ENCODE data around the gene ELFN1. TPM values are rescaled to one million over a fixed set of nuclear protein-coding genes. Genes with fewer than 3 reads are reported as not detected.

The ELFN1 gene
- total RNA-seq, 2 donors from 2014 or later, result 0.12 to 0.40 TPM

DNA sequence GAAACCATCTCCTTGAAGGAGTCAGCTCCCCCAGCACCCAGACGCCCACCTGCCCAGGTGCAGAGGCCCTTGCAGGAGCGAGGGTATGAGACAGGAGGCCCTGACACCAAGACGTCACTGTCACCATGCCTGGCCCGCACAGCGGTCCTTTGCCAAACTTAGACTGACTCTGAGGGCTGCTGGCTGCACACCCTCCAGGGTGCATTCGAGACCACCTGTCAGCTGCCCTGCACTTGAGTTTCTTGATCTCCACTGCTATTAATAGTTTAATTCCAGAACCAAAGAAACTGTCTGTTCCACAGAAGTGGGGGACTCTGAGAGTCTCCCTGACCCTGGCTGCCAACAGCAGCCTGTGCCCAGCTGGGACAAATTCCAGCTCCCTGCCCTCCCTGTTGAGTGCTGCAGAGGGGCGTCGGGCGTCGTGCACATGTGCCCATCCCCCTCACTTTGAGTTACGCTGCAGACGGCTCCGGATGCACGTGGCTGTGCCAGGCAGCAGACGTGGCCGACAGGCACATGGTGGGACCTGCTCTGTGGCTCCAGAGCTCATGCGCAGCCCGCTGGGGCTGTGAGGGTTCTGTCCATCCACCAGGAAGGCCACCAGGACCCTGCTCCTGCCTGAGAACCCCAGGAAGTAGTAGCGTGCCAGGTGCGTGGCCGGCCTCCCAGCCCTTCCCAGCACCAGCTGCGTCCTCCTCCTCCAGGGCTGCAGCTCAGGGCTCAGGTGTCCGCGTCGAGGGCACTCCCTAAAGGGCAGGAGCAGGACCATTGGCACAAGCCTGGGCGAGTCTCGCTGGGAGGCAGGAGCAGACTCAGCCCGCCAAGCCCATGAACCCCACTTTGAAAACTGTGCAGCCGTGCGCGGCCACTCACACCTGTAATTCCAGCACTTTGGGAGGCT, 24.8 kb downstream of the ELFN1 start:
- no peaks in the 10 kb centered on the region for H3K4me1 ChIP-seq
- TF ChIP-seq, protein P1, sequence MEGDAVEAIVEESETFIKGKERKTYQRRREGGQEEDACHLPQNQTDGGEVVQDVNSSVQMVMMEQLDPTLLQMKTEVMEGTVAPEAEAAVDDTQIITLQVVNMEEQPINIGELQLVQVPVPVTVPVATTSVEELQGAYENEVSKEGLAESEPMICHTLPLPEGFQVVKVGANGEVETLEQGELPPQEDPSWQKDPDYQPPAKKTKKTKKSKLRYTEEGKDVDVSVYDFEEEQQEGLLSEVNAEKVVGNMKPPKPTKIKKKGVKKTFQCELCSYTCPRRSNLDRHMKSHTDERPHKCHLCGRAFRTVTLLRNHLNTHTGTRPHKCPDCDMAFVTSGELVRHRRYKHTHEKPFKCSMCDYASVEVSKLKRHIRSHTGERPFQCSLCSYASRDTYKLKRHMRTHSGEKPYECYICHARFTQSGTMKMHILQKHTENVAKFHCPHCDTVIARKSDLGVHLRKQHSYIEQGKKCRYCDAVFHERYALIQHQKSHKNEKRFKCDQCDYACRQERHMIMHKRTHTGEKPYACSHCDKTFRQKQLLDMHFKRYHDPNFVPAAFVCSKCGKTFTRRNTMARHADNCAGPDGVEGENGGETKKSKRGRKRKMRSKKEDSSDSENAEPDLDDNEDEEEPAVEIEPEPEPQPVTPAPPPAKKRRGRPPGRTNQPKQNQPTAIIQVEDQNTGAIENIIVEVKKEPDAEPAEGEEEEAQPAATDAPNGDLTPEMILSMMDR (IDR thresholded peaks at IDR 0.05), result no peak
- DNase-seq, result no peak
- no peak overlapping the region for H3K4me3 ChIP-seq
- H3K27ac ChIP-seq, result no peak overlapping the region
- no peak overlapping the region for H3K9ac ChIP-seq (ENCODE audit: low read depth in 2 of 2, low read length in 2 of 2)
- no peaks in the 10 kb centered on the region for H3K27me3 ChIP-seq
- no peaks in the 10 kb centered on the region for H3K36me3 ChIP-seq
- intact Hi-C loops (cut with DNase I), result no loop called here
- no peaks in the 10 kb centered on the region for H3K9me3 ChIP-seq

DNA sequence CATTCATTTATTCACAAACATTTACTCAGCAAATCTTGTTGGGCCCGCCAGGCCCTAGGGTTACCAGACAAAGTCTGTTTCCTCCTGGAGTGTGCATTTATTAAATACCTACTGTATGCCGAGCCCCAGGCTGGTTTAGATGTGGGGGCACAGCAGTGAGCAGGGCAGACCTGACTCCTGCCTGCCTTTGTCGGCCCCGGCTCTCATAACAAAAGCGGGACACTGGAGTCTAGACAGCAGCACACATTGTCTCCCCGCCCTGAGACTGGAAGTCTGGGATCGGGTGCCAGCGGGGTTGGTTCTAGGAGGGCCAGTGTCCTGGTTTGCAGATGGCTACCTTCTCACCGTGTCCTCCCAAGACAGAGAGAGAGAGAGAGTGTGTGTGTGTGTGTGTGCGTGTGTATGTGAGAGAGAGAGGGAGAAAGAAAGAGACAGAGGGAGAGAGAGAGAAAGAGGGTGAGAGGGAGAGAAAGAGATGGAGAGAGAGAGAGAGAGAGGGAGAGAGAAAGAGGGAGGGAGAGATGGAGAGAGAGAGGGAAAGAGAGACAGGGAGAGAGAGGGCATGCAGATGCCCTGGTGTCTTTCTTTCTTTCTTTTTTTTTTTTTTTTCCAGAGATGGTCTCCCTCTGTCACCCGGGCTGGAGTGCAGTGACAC, 25.9 kb downstream of the ELFN1 start:
- H3K9ac ChIP-seq (ENCODE audit: low read depth in 2 of 2, low read length in 2 of 2), result no peak overlapping the region
- no peaks in the 10 kb centered on the region for H3K36me3 ChIP-seq
- DNase-seq, result no peak
- H3K4me3 ChIP-seq, result no peak overlapping the region
- no peaks in the 10 kb centered on the region for H3K4me1 ChIP-seq
- no peak overlapping the region for H3K27ac ChIP-seq
- H3K9me3 ChIP-seq, result no peaks in the 10 kb centered on the region
- no peaks in the 10 kb centered on the region for H3K27me3 ChIP-seq
- TF ChIP-seq, protein P1 (IDR thresholded peaks at IDR 0.05), result no peak
- intact Hi-C loops (cut with DNase I), result no loop called here

DNA sequence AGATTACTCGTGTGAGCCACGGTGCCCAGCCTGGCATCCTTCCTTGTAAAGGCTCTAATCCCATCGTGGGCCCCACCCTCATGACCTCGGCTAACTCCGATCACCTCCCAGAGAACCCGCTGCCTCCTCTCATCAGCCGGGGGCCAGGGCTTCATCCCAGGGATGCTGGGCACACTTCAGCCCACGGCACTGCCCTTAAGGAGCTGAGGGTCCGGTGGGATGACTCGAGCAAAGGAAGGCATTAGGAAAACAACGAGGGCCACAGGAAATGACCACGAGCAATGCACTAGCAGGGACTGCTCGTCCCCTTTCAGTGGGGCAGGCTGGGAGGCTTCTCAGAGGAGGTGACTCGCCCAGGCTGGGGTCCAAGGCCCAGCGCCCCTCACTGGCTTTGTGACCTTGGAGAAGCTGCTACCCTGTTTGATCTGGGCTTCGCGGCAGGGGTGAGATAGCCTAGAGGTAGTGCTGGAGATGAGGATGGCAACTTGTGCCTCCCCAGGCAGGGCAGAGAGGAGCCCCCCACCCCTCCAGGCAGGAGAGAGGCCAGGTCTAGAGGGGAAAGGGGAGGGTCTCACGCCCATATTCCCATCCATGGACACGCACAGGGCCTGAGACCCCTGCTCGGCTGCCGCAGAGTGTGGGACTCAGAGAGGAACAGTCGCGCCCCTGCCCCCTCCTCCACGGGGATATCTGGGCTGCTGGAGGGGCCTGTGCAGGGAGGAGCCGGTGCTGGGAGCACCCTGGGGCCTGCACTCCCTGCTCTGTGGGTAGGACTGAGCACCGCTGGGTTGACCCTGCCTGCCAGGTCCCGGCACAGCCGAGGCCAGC, 26.8 kb downstream of the ELFN1 start:
- no peak overlapping the region for H3K4me3 ChIP-seq
- H3K36me3 ChIP-seq, result no peaks in the 10 kb centered on the region
- no peaks in the 10 kb centered on the region for H3K9me3 ChIP-seq
- no peaks in the 10 kb centered on the region for H3K27me3 ChIP-seq
- no peaks in the 10 kb centered on the region for H3K4me1 ChIP-seq
- no peak for DNase-seq
- intact Hi-C loops (cut with DNase I), result no loop called here
- H3K27ac ChIP-seq, result no peak overlapping the region
- H3K9ac ChIP-seq (ENCODE audit: low read depth in 2 of 2, low read length in 2 of 2), result peak overlapping the region in 1 of 2 donors; percentile 35
- TF ChIP-seq, protein P1 (IDR thresholded peaks at IDR 0.05), result no peak

DNA sequence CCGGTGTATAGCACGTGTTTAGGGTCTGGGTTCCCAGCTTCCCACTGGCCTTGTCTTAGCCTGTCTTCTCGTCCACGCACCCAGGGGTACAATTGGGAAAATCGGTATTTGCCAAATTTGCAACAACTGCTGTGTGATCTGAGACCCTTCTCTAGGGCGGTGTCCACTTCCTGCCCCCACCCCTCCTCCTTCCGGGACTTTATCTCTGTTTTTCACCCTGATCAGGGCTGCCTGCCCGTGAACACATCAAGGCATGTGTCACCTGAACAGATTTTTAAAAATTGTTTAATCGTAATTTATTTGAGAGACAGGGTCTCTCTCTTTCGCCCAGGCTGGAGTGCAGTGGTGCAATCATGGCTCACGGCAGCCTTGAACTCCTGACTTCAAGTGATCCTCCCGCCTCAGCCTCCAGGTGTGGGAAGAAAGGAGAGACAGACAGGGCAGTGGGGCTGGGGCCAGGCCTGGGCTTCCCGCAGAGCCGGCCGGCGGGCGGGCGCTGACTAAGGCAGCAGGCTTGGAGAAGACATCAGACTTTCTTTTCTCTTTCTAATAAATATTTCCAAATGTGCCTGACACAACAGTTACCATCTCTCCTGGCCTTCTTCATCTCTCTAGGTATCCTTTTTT, 27.5 kb downstream of the ELFN1 start:
- no peaks in the 10 kb centered on the region for H3K4me1 ChIP-seq
- no peaks in the 10 kb centered on the region for H3K36me3 ChIP-seq
- no peak for DNase-seq
- no peak overlapping the region for H3K27ac ChIP-seq
- TF ChIP-seq, protein P1 (IDR thresholded peaks at IDR 0.05), result no peak
- no peak overlapping the region for H3K4me3 ChIP-seq
- peak overlapping the region in 1 of 2 donors; percentile 35 for H3K9ac ChIP-seq (ENCODE audit: low read depth in 2 of 2, low read length in 2 of 2)
- intact Hi-C loops (cut with DNase I), result no loop called here
- no peaks in the 10 kb centered on the region for H3K27me3 ChIP-seq
- H3K9me3 ChIP-seq, result no peaks in the 10 kb centered on the region

DNA sequence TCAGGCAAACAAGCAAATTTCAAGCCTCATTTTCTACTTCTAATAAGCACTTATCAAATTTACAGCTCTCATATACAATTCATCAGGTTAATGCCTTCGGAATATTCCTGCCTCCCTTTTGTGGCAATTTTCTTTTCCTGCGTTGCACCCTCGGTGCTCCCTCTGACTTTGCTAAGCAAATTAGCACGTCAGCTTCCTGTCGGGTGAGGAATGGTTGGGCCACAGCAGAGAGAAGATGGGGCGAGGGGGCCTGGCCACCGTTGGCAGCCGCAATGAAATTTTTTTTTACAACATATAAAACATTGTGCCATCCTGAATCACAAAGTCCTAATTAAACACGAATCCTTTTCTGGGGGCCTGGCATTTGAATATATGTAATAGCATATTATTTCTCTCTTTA, 28.1 kb downstream of the ELFN1 start:
- H3K27ac ChIP-seq, result no peak overlapping the region
- TF ChIP-seq, protein P1 (IDR thresholded peaks at IDR 0.05), result no peak
- no peak overlapping the region for H3K4me3 ChIP-seq
- no peaks in the 10 kb centered on the region for H3K27me3 ChIP-seq
- H3K9me3 ChIP-seq, result no peaks in the 10 kb centered on the region
- no peaks in the 10 kb centered on the region for H3K4me1 ChIP-seq
- H3K9ac ChIP-seq (ENCODE audit: low read depth in 2 of 2, low read length in 2 of 2), result no peak overlapping the region
- intact Hi-C loops (cut with DNase I), result no loop called here
- no peak for DNase-seq
- H3K36me3 ChIP-seq, result no peaks in the 10 kb centered on the region

Data from colonic mucosa (tissue), 4 donors.